GM19455 (cell line): ENCODE data around the gene COX6A2.

Source experiments
- ATAC-seq: cut with Tn5 transposase; IDR thresholded peaks from one replicate; pipeline ENCODE4 v1.9.1; 2021; ENCODE audit not compliant: unreplicated experiment

COX6A2 gene

DNA sequence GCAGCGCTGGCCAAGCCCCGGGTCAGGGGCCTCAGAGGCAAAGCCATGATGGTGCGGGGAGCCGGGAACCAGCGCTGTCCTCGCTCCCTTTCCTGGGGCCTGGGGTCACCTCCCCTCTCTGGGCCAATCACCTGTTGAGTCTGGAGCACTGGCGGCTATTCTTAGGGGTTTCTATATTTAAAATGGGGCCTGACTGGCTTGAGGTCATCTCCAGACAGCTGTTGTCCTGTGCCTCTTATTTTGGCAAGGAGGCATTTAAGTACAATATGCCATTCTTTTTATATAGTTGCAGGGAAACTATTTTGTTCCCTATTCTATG, at the start of gene COX6A2:
Gene COX6A2 (minus strand): TSS at position 82 of the 319 bp plus-strand sequence. CDS start 35 bp downstream, at position 47.
- ATAC-seq: no peak

DNA sequence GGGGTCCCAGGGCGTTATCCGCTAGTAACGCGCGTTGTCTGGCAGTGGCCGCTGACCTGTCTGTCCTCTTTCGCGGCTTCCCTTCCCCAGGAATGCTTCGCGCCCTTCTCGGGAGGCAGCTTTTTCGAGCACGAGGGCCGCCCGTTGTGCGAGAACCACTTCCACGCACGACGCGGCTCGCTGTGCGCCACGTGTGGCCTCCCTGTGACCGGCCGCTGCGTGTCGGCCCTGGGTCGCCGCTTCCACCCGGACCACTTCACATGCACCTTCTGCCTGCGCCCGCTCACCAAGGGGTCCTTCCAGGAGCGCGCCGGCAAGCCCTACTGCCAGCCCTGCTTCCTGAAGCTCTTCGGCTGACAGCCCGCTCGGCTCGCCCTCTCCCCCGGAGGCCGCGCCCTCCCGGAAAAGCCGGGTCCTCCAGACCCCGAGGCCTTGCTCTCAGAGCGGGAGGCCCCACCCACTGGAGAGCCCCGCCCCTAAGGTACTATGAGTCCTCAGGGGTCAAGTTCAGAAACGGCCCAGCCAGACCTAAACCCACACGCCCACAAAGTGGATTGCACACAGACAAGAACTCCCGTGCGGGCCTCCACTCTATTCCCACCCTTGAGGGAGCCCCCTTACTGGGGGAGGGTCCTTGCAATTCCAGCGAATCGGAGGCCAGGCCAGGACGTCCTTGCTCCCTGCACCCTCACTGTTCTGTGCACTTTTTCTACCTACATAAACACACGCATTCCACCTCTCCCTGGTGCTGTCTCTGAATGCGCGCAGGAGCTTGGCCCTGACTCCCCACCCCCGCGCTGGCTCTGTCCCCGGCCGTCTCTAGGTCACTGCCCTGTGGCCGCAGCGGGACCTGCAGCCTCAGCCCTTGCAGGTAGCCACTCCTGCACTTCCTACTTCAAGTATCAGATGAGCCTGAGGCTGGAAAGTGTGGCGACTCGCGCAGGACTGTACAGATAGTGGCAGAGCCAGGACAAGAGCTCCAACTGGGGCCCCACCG, 49.4 kb upstream of the COX6A2 start:
- ATAC-seq: no peak

DNA sequence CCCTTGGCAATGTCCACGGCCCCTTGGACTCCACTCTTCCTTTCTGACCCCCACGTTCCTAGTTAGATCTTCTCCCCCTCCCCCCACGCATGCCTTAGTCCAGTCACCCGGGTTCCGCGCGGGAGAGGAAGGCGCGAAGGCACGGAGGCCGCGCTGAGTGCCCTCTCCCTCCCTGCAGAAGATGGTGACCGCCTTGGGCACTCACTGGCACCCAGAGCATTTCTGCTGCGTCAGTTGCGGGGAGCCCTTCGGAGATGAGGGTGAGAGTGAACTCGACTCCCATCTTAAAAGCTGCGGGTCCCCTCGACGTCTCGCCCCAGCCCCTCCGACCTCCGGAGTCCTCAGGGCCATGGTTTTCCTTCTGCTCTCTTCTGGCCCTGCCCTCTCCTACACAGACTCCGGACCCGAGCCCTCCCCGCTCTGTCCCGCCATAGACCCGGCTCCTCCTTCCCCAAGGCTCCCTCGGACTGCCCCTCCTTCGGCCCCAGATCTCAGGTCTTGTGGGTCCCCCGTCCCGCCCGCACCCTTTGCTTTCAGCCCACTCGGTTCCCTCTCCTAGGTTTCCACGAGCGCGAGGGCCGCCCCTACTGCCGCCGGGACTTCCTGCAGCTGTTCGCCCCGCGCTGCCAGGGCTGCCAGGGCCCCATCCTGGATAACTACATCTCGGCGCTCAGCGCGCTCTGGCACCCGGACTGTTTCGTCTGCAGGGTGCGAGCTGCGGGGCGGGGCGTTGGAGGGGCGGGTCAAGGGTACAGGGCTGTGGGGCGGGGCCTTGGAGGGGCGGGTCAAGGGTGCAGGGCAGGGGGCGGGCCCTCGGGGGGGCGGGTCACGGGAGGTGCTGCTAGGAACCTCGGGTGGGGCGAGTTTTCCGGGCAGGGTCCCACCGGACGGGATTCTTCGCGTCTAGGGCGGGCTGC, 48.4 kb upstream of the COX6A2 start:
- ATAC-seq: peak; percentile 62

DNA sequence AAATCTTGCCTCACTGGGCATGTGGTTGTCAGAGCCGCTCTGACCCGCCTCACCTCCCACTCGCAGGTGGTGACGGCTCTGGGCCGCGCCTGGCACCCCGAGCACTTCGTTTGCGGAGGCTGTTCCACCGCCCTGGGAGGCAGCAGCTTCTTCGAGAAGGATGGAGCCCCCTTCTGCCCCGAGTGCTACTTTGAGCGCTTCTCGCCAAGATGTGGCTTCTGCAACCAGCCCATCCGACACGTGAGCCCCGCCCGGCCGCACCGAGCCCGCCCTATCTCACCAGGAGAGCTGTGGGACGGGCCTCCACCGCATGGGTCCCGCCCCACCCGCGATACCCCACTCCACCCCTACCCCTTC, 47.8 kb upstream of the COX6A2 start:
- no peak for ATAC-seq

DNA sequence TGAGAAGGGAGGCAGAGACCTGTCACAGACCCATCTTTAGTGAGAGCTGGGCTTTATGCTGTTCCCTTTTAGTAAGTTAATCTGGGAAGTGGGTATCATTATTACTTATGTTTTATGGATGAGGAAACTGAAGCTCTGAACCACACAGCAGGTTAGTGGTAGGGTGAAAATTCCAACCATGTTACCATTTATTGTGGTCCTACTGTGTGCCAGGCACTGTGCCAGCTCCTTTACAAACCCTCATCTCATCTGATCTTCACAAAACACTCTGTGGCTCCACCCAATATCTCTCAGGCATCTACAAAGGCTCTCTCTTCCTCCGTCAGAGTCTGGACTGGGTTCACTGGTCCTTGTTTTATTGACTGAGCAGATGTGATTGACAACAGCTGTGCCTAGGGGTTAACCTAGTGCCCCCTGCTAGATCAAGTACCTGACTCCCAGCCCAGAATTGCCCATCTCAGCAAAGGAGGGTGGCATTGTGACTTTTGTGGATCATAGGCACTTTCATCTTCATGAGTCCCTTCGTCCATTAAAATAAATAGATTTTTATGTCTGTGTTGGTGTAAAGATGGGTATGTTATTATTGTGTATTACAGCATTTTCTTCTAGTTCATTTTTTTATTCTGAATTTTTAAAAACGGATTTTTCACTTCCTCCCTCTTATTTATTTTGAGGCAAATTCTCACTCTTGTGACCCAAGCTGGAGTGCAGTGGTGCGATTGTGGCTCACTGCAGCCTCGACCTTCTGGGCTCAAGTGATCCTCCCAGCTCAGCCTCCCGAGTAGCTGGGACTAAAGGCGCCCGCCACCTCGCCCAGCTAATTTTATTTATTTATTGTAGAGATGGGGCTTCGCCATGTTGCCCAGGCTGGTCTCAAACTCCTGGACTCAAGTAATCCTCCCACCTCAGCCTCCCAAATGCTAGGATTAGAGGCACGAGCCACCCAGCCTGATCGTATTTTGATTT, 46.9 kb upstream of the COX6A2 start:
- no peak for ATAC-seq

DNA sequence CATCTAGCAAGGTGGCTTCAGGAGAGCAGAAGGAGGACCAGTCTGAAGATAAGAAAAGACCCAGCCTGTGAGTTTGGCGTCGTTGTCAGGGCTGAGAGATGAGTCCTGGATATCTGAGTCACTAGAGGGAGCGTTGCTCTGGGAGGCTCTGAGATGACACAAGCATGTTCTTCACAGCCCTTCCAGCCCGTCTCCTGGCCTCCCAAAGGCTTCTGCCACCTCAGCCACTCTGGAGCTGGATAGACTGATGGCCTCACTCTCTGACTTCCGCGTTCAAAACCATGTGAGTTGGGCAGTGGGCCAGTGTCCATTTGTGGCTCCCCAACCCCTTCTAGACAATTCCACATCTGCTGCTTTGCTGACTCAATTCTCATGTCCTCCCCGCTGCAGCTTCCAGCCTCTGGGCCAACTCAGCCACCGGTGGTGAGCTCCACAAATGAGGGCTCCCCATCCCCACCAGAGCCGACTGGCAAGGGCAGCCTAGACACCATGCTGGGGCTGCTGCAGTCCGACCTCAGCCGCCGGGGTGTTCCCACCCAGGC, 46.1 kb upstream of the COX6A2 start:
- no peak for ATAC-seq

DNA sequence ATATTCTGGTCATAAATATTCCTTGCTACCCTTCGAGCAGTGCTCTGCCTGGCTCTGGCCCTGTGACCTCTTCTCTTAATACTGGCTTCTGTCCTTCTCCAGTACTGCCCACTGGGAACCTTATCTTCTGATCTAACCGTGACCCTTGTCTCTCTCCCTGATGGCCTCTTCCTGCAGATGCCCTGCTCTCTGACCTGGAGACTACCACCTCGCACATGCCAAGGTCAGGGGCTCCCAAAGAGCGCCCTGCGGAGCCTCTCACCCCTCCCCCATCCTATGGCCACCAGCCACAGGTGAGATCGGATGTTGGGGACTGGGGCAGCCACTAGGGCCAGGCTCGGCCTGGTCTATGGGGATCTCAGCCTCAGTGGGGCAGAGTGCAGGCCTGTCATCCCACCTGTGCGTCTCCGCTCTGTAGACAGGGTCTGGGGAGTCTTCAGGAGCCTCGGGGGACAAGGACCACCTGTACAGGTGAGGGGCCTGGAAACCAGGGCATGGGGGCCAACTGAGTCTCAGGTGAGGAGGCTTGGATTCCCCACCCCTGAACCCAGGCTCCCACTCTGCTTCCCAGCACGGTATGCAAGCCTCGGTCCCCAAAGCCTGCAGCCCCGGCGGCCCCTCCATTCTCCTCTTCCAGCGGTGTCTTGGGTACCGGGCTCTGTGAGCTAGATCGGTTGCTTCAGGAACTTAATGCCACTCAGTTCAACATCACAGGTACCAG, 45.3 kb upstream of the COX6A2 start:
- ATAC-seq: no peak

DNA sequence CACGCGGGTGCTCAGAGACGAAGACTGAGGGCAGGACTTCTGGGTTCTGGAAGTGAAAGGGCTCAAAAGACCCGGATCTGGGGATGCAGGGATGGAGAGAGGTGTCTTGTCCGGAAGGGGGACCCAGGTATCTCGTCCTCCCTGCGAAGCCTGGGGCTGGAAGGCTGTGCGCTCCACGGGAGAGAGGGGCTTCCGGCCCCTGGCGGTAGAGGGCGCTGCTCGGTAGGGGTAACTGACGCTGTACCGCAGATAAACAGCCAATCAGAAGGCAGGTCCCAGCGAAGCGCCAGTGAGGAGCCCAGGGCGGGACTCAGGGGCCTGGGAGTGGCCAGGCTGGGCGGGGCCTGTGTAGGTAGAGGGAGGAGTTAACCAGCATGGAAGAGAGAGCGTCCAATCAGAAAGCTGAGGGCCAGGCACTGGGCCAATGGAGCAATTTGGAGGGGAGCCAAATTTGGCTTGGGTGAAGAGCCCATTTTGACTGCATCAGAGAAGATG, 44.6 kb upstream of the COX6A2 start:
- no peak for ATAC-seq

DNA sequence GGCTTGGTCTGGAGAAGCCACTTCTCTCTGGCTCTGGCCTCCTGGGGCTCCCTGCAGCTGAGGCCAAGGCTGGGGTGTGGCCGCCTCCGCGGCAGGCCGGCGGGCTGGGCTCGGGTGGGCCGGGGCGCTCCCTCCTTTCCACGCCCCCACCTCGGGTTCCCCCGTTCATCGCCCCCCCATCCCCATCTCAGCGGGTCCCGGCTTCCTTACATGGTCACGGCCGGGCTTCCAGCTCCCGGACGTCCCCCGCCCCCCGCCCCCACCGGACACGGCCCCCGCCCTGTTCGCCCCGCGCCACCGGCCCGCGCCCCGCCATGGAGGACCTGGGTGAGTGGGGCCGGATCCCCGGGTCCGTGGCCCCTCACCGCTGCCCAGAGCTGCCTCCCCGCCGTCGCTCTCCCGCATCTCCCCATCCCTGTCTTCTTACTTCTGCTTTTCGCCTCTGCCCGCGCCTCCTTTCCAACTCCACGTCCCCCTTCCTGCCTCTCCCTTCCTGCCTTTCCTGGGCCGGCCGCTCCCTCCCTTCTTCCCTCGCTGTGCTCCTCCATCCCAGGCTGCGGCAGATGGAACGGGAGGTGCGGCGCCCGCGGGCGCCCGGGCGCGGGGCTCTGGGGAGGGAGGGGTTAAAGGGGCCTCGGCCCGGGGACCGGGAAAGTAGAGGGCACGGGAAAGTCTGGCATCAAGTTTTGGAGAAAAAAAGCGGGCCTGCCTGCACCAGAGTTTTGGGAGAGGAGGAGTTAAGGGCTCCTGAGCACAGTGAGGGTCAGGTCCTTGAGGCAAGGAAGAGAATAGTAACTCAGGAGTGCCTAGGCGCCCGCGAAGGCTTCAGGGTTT, 43.9 kb upstream of the COX6A2 start, which contains the start of gene TGFB1I1:
Gene TGFB1I1 (plus strand): TSS at position 278 of the 834 bp plus-strand sequence. CDS start 37 bp downstream, at position 315.
- no peak for ATAC-seq

DNA sequence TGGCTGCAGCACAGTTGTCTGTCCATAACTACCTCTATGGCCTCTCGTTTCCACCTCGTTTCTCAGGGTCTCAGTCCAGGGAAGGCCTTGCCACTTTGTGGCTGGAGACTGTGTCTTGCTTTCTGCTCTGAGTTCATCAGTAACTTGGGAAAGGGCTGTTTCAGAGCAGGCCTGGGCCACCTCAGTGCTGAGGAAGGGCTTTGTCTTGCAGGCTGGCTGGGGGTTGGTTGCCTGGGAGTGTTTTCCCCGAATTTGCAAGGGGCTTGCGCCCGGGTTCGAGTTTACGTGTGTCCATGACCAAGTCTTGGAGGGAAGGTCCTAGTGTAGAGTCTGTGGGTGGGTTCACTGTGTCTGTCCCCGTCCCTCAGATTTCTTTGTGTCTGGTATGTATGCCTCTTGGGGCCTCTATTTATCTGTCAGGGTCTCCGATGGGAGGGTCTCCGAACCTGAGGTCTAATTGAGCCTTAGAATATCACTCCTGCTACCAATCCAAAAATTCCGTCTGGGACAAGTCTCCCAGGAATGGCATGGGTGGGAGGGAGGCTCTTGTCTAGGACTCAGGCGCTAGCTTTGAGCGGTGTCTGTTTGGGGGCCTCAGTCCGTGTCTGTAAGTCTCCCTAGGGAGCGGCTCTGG, 43.2 kb upstream of the COX6A2 start:
- ATAC-seq: no peak

DNA sequence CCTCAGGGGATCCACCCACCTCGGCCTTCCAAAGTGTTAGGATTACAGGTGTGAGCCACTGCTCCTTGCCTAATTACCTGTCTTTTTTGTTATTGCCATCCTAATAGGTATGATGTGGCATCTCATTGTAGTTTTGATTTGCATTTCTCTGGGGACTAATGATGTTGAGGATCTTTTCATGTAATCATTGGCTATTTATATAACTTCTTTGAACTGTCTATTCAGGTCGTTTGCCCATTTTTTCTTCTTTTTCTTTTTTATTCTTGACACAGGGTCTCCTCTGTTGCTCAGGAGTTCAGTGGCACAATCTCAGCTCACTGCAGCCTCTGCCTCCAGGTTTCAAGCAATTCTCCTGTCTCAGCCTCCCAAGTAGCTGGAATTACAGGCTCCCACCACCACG, 42.5 kb upstream of the COX6A2 start:
- no peak for ATAC-seq

DNA sequence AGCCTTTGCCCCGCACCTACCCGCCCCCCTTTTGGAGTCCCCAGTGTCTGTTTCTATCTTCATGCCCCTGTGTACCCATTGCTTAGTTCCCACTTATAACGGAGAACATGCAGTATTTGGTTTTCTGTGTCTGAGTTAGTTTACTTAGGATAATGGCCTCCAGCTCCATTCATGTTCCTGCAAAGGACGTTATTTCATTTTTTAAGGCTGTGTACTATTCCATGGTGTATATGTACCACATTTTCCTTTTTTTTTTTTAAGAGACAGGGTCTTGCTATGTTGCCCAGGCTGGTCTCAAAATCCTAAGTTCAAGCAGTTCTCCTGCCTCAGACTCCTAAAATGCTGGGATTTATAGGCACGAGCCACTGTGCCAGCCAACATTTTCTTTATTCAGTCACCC, 39.7 kb upstream of the COX6A2 start:
- no peak for ATAC-seq

DNA sequence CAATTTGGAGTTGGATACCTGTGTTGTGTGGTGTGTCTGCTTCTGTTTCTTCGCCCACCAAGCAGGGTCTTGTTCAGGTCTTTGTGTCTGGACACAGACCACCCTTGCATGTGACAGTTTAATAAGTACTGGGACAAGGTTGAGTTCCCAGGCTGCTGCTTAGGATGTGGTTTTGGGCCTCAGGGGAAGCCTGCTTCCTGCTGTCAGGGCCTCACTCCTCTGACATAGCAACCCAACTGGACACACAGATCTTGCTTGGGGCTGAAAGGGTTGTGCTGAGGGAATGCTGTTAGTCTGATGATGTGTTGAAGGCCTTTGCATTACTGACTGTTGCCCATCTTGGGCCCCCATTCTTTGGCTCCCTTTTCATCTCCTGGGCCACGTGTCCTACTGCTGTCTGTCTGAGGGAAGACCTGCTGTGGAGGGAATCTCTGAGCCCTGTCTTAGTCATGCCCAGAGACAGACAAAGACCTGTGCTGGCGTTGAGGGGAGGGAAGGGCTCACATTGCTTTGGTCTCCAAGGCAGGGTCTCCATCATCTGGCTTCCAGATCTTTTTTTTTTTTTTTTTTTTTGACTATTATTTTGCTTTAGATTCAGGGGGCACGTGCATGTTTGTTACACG, 39.1 kb upstream of the COX6A2 start:
- no peak for ATAC-seq

DNA sequence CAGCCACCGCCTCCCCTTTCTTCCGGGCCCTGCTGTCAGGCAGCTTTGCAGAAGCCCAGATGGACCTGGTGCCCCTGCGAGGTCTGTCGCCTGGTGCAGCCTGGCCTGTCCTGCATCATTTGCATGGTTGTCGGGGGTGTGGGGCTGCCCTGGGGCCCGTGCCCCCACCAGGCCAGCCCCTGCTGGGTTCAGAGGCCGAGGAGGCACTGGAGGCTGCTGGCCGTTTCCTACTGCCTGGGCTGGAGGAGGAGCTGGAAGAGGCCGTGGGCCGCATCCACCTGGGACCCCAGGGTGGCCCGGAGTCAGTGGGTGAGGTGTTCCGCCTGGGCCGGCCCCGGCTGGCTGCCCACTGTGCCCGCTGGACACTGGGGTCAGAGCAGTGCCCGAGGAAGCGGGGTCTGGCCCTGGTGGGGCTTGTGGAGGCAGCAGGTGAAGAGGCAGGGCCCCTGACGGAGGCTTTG, 38.3 kb upstream of the COX6A2 start:
- no peak for ATAC-seq

DNA sequence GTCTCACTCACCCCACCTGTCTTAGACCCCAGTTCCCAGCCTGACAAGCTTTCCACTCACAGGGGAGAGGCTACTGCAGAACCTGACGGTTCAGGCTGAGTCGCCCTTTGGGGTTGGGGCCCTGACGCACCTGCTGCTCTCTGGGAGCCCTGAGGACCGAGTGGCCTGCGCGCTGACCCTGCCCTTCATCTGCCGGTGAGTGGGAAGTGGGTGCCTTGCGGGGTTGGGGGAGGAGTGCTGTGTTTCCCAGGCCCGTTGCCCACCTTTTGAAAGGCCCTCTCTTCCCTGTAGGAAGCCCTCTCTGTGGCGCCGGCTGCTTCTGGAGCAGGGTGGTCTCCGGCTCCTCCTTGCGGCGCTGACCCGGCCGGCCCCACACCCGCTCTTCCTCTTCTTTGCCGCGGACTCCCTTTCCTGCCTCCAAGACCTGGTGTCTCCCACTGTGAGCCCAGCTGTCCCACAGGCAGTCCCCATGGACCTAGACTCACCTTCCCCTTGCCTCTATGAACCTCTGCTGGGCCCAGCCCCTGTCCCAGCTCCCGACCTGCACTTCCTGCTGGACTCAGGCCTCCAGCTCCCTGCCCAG, 37.7 kb upstream of the COX6A2 start:
- no peak for ATAC-seq

DNA sequence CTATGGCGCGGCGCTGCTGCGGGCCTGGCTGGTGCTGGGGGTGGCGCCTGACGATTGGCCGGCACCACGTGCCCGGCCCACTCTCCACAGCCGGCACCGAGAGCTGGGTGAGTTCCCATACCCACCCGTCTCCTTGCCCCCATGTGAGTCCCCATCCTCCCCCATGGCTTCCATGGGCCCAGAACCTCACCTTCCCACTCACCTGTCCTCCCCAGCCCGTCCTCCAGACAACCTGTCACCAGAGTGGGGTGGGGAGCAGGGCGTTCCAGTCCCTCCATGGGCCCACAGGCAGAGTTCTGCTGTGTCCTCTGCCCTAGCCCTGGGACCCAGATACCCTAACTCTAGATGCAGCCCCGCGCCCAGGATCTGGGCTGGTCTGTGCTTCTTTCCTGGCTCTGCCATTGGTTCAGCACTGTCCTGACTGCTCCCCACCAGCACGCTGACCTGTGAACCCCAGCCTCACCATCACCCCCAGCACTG, 36.7 kb upstream of the COX6A2 start:
- ATAC-seq: no peak

DNA sequence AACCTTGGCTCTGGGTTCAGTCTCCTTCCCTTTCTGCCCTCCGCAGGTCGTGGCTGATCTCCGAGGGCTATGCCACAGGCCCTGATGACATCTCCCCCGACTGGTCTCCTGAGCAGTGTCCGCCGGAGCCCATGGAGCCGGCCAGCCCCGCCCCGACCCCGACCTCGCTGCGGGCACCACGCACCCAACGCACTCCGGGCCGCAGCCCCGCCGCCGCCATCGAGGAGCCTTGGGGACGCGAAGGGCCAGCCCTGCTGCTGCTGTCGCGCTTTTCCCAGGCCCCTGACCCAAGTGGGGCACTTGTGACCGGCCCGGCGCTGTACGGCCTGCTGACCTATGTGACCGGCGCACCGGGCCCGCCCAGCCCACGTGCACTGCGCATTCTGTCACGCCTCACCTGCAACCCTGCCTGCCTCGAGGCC, 36.2 kb upstream of the COX6A2 start:
- ATAC-seq: no peak
